ENCODE data around the gene QSOX1.

Gene QSOX1

DNA sequence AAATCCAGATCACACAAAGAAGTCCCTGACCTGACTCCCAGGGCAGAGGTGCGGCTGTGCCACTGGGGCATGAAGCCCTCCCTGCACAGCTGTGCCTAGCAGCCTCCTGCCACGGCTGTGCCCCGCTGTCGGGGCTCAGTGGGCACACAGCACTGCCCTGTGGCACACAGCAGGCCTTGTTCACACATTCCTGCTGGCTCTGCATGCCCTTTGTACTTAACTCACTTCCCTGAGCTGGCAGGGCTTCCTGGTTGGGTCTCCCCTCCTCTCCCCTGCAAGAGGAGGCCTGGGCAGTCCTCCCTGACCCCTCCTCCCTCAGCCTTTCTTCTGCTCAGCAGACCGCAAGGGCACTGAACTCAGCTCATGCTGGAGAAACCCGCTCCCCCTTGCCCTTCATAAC, 90.2 kb downstream of the QSOX1 start:
- no peaks in the 10 kb centered on the region for H3K4me1 Mint-ChIP-seq
- H3K4me3 Mint-ChIP-seq = no peak overlapping the region
- no peaks in the 10 kb centered on the region for H3K36me3 Mint-ChIP-seq (ENCODE audit: low read depth)
- H3K27me3 Mint-ChIP-seq (ENCODE audit: low read depth) = peaks cover 93% of the 10 kb centered on the region
- TF ChIP-seq, protein P1, sequence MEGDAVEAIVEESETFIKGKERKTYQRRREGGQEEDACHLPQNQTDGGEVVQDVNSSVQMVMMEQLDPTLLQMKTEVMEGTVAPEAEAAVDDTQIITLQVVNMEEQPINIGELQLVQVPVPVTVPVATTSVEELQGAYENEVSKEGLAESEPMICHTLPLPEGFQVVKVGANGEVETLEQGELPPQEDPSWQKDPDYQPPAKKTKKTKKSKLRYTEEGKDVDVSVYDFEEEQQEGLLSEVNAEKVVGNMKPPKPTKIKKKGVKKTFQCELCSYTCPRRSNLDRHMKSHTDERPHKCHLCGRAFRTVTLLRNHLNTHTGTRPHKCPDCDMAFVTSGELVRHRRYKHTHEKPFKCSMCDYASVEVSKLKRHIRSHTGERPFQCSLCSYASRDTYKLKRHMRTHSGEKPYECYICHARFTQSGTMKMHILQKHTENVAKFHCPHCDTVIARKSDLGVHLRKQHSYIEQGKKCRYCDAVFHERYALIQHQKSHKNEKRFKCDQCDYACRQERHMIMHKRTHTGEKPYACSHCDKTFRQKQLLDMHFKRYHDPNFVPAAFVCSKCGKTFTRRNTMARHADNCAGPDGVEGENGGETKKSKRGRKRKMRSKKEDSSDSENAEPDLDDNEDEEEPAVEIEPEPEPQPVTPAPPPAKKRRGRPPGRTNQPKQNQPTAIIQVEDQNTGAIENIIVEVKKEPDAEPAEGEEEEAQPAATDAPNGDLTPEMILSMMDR (IDR thresholded peaks at IDR 0.05; ENCODE audit: unreplicated experiment in 3 of 3) = no peak
- no peaks in the 10 kb centered on the region for H3K9me3 Mint-ChIP-seq
- no peak overlapping the region for H3K27ac Mint-ChIP-seq

DNA sequence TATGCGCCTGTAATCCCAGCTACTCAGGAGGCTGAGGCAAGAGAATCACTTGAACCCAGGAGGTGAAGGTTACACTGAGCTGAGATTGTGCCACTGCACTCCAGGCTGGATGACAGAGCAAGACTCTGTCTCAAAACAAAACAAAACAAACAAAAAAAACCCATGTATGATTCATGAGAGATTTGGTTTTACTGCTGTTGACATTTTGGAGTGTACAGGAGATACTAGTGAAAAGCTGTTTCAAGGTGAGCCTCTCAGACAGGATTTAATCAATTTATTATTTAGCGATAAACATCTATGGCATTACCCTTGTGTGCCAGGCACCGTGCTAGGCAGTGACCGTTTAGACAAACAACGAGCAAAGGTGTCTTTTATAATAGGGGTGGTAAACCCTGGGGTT, 91.9 kb downstream of the QSOX1 start:
- Mint-ChIP-seq H3K4me1 (no peaks in the 10 kb centered on the region), H3K27me3 (ENCODE audit: low read depth) (peaks cover 88% of the 10 kb centered on the region), H3K9me3 (no peaks in the 10 kb centered on the region), H3K4me3 (no peak overlapping the region), H3K36me3 (ENCODE audit: low read depth) (no peaks in the 10 kb centered on the region), H3K27ac (no peak overlapping the region)
- TF ChIP-seq, protein P1 (IDR thresholded peaks at IDR 0.05; ENCODE audit: unreplicated experiment in 3 of 3) = no peak

- Mint-ChIP-seq H3K36me3 (ENCODE audit: low read depth) (no peaks in the 10 kb centered on the region), H3K27ac (no peak overlapping the region), H3K4me1 (no peaks in the 10 kb centered on the region), H3K4me3 (no peak overlapping the region), H3K9me3 (no peaks in the 10 kb centered on the region), H3K27me3 (ENCODE audit: low read depth) (peaks cover 88% of the 10 kb centered on the region)
- TF ChIP-seq, protein P1 (IDR thresholded peaks at IDR 0.05; ENCODE audit: unreplicated experiment in 3 of 3) = no peak
These were observed 92.4 kb downstream of the QSOX1 start for GRCh38 chr1:180247061-180247460.

GRCh38 chr1:180247580-180247979, 92.9 kb downstream of the QSOX1 start:
- TF ChIP-seq, protein P1 (IDR thresholded peaks at IDR 0.05; ENCODE audit: unreplicated experiment in 3 of 3) = no peak
- H3K27ac Mint-ChIP-seq = no peak overlapping the region
- no peaks in the 10 kb centered on the region for H3K4me1 Mint-ChIP-seq
- H3K4me3 Mint-ChIP-seq = no peak overlapping the region
- H3K36me3 Mint-ChIP-seq (ENCODE audit: low read depth) = no peaks in the 10 kb centered on the region
- no peaks in the 10 kb centered on the region for H3K9me3 Mint-ChIP-seq
- H3K27me3 Mint-ChIP-seq (ENCODE audit: low read depth) = peaks cover 87% of the 10 kb centered on the region

GRCh38 chr1:180248176-180248575, 93.5 kb downstream of the QSOX1 start:
- Mint-ChIP-seq H3K36me3 (ENCODE audit: low read depth) (no peaks in the 10 kb centered on the region), H3K4me1 (no peaks in the 10 kb centered on the region)

More at GRCh38 chr1:180248176-180248575, 93.5 kb downstream of the QSOX1 start:
- TF ChIP-seq, protein P1 (IDR thresholded peaks at IDR 0.05; ENCODE audit: unreplicated experiment in 3 of 3) = no peak
- H3K9me3 Mint-ChIP-seq = no peaks in the 10 kb centered on the region
- H3K27ac Mint-ChIP-seq = no peak overlapping the region
- no peak overlapping the region for H3K4me3 Mint-ChIP-seq
- H3K27me3 Mint-ChIP-seq (ENCODE audit: low read depth) = peaks cover 87% of the 10 kb centered on the region
